OCI-LY3 (cell line): Measurements from ENCODE around the gene EPHB1.

Source experiments
- H2AFZ ChIP-seq: fragments of 200-600, 300-600 bp; shearing (Covaris generic); 2 replicates; pipeline ENCODE4 v1.6.0; 2014; ENCODE audit warnings: antibody characterized with exemption, low read depth, low read length
- H3K27ac ChIP-seq: fragments of 200-600, 300-600 bp; sonication (generic); 2 replicates; pipeline ENCODE4 v1.5.1; 2014; ENCODE audit warnings: mild to moderate bottlenecking, low read length, moderate library complexity, mixed read lengths
- H3K27me3 ChIP-seq: fragments of 200-600, 300-600 bp; sonication (generic); 2 replicates; pipeline ENCODE4 v1.6.1; 2014; ENCODE audit warnings: low read depth, low read length, mixed read lengths
- H3K36me3 ChIP-seq: fragments of 200-600, 300-600 bp; sonication (generic); replicated peaks from 2 replicates; pipeline ENCODE3; 2014; ENCODE audit warnings: low read depth, low read length, mixed read lengths
- H3K4me1 ChIP-seq: fragments of 300-600, 200-600 bp; sonication (generic); 2 replicates; pipeline ENCODE4 v1.6.1; 2014; ENCODE audit warnings: low read length, mixed read lengths
- H3K4me2 ChIP-seq: fragments of 200-600, 300-600 bp; sonication (generic); 2 replicates; pipeline ENCODE4 v1.6.1; 2014; ENCODE audit warnings: low read length, mixed read lengths
- H3K4me3 ChIP-seq: fragments of 300-600, 200-600 bp; sonication (generic); 2 replicates; pipeline ENCODE4 v1.5.1; 2014; ENCODE audit warnings: antibody characterized with exemption, mild to moderate bottlenecking, low read length, moderate library complexity
- H3K79me2 ChIP-seq: fragments of 300-600, 200-600 bp; shearing (Covaris generic); 2 replicates; pipeline ENCODE4 v1.6.1; 2014; ENCODE audit warnings: mild to moderate bottlenecking, low read length, mixed read lengths
- H3K9ac ChIP-seq: fragments of 300-600, 200-600 bp; shearing (Covaris generic); 2 replicates; pipeline ENCODE4 v1.6.0; 2014; ENCODE audit warnings: mild to moderate bottlenecking, low read length, moderate library complexity
- H3K9me3 ChIP-seq: fragments of 200-600, 300-600 bp; shearing (Covaris generic); 2 replicates; pipeline ENCODE4 v1.6.1; 2014; ENCODE audit warnings: low read length, mixed read lengths; ENCODE audit not compliant: insufficient read depth
- H4K20me1 ChIP-seq: fragments of 200-600, 300-600 bp; sonication (generic); 2 replicates; pipeline ENCODE4 v1.6.1; 2016; ENCODE audit warnings: low read length, mixed read lengths; ENCODE audit not compliant: insufficient read depth
- EZH2phosphoT487 ChIP-seq: fragments of 200-600 bp; shearing (Covaris generic); IDR thresholded peaks from 2 replicates; pipeline ENCODE4 v1.6.1; 2018; ENCODE audit warnings: antibody characterized with exemption, mixed run types, low read depth
- TF ChIP-seq, protein P1 (sequence below): fragments of 200-600, 300-600 bp; sonication (generic); IDR thresholded peaks from 2 replicates; pipeline ENCODE4 v1.5.1; 2014; ENCODE audit warnings: antibody characterized with exemption, low read length, low read depth

EPHB1 gene

DNA sequence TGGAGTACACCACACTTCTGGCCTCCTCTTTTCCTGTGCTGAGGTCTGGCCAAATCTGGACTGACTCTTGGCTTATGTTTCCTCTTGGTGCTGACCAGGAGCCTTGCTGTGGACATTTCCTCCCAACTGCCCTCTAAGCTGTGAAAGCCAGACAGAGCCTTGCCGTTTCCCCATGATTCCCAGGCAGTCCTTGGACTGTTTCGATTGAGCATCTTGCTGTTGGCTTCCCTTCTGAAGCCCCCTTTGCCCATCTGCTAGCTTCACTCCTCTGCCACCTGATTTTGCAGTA is 110.5 kb downstream of the EPHB1 start:
- TF ChIP-seq, protein P1, sequence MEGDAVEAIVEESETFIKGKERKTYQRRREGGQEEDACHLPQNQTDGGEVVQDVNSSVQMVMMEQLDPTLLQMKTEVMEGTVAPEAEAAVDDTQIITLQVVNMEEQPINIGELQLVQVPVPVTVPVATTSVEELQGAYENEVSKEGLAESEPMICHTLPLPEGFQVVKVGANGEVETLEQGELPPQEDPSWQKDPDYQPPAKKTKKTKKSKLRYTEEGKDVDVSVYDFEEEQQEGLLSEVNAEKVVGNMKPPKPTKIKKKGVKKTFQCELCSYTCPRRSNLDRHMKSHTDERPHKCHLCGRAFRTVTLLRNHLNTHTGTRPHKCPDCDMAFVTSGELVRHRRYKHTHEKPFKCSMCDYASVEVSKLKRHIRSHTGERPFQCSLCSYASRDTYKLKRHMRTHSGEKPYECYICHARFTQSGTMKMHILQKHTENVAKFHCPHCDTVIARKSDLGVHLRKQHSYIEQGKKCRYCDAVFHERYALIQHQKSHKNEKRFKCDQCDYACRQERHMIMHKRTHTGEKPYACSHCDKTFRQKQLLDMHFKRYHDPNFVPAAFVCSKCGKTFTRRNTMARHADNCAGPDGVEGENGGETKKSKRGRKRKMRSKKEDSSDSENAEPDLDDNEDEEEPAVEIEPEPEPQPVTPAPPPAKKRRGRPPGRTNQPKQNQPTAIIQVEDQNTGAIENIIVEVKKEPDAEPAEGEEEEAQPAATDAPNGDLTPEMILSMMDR, result no peak
- no peak for TF ChIP-seq EZH2phosphoT487
- Histone ChIP-seq H3K27ac (no peak overlapping the region), H3K4me3 (no peak overlapping the region), H3K4me1 (peaks cover 59% of the 10 kb centered on the region), H2AFZ (no peak overlapping the region), H3K9ac (no peak overlapping the region), H3K79me2 (peaks cover 100% of the 10 kb centered on the region), H3K4me2 (no peak overlapping the region), H3K36me3 (peaks cover 35% of the 10 kb centered on the region), H4K20me1 (peaks cover 99% of the 10 kb centered on the region), H3K9me3 (no peaks in the 10 kb centered on the region), H3K27me3 (no peaks in the 10 kb centered on the region)

DNA sequence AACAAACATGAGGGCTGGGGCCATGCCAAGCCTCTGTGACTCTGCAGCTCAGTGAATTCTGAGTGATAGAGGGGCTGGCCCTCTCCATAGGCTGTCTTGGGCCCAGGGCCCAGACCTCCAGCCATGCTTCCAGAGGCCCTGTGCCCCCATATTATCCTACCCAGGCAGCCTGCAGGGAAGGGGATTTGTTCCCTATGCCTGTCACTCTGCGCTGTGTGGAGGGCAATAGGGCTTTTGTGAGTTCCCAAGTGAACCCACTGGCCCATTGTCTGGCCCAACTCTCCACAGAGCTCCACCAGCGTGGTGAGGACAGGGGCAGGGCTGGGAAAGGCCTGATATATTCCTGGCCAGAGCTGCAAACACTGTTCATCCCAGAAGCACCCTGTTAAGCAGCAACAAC is 113.2 kb downstream of the EPHB1 start:
- Histone ChIP-seq H3K27ac (no peak overlapping the region), H3K27me3 (no peaks in the 10 kb centered on the region), H3K79me2 (peaks cover 100% of the 10 kb centered on the region), H3K4me1 (peaks cover 50% of the 10 kb centered on the region), H3K9me3 (no peaks in the 10 kb centered on the region), H4K20me1 (peaks cover 100% of the 10 kb centered on the region), H3K36me3 (peaks cover 52% of the 10 kb centered on the region), H3K9ac (no peak overlapping the region), H3K4me3 (no peak overlapping the region), H2AFZ (no peak overlapping the region), H3K4me2 (no peak overlapping the region)
- TF ChIP-seq, protein P1, result no peak

DNA sequence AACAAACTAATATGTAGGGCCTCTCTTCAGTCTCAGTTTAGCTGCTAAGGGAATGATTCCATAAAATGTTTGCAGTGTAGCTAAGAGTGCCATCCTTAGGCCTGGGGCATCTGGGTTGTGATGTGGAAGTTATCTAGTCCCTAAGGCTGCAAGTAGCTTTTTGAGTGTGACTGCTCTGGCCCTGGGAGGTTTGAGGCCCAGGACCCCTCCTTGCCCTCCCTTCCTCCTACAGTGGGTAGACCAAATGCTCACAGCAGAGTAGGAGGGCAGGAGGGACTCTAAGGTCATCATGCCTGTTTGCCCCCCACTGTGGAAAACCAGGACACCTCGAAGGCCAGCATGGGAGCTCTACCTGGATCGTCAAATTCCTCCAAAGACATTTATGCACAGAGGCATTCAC is 115.0 kb downstream of the EPHB1 start:
- no peak overlapping the region for H3K9ac ChIP-seq
- H3K36me3 ChIP-seq, result peaks cover 69% of the 10 kb centered on the region
- no peak overlapping the region for H3K4me2 ChIP-seq
- H3K4me1 ChIP-seq, result peaks cover 50% of the 10 kb centered on the region
- H3K4me3 ChIP-seq, result no peak overlapping the region
- peaks cover 100% of the 10 kb centered on the region for H3K79me2 ChIP-seq
- no peak overlapping the region for H3K27ac ChIP-seq
- no peak overlapping the region for H2AFZ ChIP-seq
- H3K9me3 ChIP-seq, result no peaks in the 10 kb centered on the region
- peaks cover 100% of the 10 kb centered on the region for H4K20me1 ChIP-seq
- TF ChIP-seq EZH2phosphoT487, result no peak
- TF ChIP-seq, protein P1, result no peak
- no peaks in the 10 kb centered on the region for H3K27me3 ChIP-seq

DNA sequence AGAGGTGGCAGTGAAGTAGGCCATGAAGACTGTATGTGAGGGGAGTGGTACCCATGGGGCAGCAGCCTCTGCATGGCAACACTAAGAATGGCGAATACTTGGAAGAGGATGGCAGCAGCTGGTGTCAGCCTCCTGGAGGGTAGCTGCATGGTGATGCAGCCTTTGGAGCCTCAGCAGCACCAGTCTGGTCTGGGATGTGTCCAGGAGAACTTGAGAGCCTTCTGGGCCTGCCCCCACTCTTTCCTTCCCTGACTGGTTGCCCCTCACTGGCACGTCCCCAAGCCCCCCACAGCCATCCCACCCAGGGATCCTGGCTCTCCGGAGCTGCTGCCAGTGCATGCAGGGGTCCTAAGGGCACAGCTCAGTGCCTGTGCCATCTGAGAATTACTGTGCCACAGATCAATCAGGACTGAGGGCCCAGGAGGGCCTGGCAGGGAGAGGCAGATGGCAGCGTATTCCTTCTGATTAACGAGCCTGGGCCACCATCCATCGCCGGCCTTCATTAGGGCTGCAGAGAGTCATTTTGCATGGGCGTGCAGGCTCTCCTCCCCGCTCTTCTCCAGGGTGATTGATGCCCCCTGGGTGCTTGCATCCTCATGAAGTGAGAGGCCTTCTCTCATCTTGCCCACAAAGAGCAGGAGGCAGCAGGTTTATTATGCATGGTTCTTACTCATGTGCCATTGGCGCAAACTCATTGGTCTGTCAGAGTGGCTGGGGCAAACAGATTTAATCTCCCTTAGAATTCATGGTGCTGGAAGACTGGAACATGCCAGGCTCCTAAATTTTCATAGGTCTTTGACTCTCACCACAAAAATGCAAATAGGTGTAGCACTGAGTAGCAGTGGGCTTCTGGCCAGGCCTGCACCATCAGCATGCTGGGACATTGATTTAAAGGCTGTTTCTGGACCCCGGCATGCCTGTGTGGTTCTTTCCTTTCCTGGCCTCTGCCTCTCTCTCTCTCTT is 116.8 kb downstream of the EPHB1 start:
- peaks cover 54% of the 10 kb centered on the region for H3K4me1 ChIP-seq
- no peak overlapping the region for H3K27ac ChIP-seq
- peaks cover 100% of the 10 kb centered on the region for H3K79me2 ChIP-seq
- no peak overlapping the region for H3K9ac ChIP-seq
- no peak overlapping the region for H2AFZ ChIP-seq
- peaks cover 93% of the 10 kb centered on the region for H4K20me1 ChIP-seq
- no peak overlapping the region for H3K4me3 ChIP-seq
- TF ChIP-seq, protein P1, result no peak
- no peak for TF ChIP-seq EZH2phosphoT487
- H3K9me3 ChIP-seq, result no peaks in the 10 kb centered on the region
- peaks cover 58% of the 10 kb centered on the region for H3K36me3 ChIP-seq
- H3K27me3 ChIP-seq, result no peaks in the 10 kb centered on the region
- H3K4me2 ChIP-seq, result no peak overlapping the region
